Upper lobe of left lung (tissue), 6 donors: ENCODE results near the gene CTNNB1. TPM values are rescaled to one million over a fixed set of nuclear protein-coding genes. Genes with fewer than 3 reads are reported as not detected.

Experiments used
- ATAC-seq, 2 donors: fragments of 200-7000 bp; cut with Tn5 transposase; one replicate each; pipeline ENCODE4 v1.9.1; 2022; ENCODE audit warnings: mild to moderate bottlenecking in 2 of 2, moderate library complexity in 2 of 2; ENCODE audit not compliant: low FRiP score in 2 of 2
- DNase-seq, 2 donors: peaks; one replicate each; pipeline ENCODE4 v3.0.0-alpha.2; 2019 to 2020
- H3K27ac ChIP-seq, 4 donors: fragments of 200-600 bp; sonication (generic); one replicate each; pipeline ENCODE4 v1.5.1; 2016 to 2019
- H3K27me3 ChIP-seq, 4 donors: fragments of 200-600 bp; sonication (generic); one replicate each; pipeline ENCODE4 v1.5.1; 2017 to 2019
- H3K36me3 ChIP-seq, 4 donors: fragments of 200-600 bp; sonication (generic); one replicate each; pipeline ENCODE4 v1.5.1; 2016 to 2019
- H3K4me1 ChIP-seq, 4 donors: fragments of 200-600 bp; sonication (generic); one replicate each; pipeline ENCODE4 v1.5.1; 2018 to 2019
- H3K4me3 ChIP-seq, 4 donors: fragments of 200-600 bp; sonication (generic); one replicate each; pipeline ENCODE4 v1.5.1; 2017 to 2019; ENCODE audit warnings: mild to moderate bottlenecking in 2 of 4, moderate library complexity in 1 of 4
- H3K9me3 ChIP-seq, 4 donors: fragments of 200-600 bp; sonication (generic); one replicate each; pipeline ENCODE4 v1.5.1; 2018 to 2019
- CTCF ChIP-seq, 6 experiments: fragments of 450-650 bp in 4 of 6; fragments of 200-600 bp in 2 of 6; sonication (generic) in 2 of 6; IDR thresholded peaks; one replicate each; pipeline ENCODE4 v1.5.1; 2016 to 2019; ENCODE audit warnings: antibody characterized with exemption in 6 of 6
- EP300 ChIP-seq, 4 donors: sonication (generic); formaldehyde crosslinking; IDR thresholded peaks; one replicate each; pipeline ENCODE4 v1.5.1; 2017; ENCODE audit warnings: antibody characterized with exemption in 4 of 4, control low read depth in 2 of 4
- POLR2A ChIP-seq, 4 donors: fragments of 450-650 bp; IDR thresholded peaks; one replicate each; pipeline ENCODE4 v1.5.1; 2016 to 2017; ENCODE audit warnings: antibody characterized with exemption in 4 of 4, mild to moderate bottlenecking in 2 of 4
- POLR2AphosphoS5 ChIP-seq, 2 donors: sonication (generic); formaldehyde crosslinking; IDR thresholded peaks; one replicate each; pipeline ENCODE4 v1.5.1; 2017; ENCODE audit warnings: antibody characterized with exemption in 2 of 2
- WGBS, 2 donors: methylation state at CpG; one replicate each; pipeline ENCODE4 v1.1.5; 2017 to 2018; 5-methylcytosine and 5-hydroxymethylcytosine counted together
- total RNA-seq, 6 donors: library from RNA; depleted of rRNA in 4 of 6; stranded (reverse); fragments of >200 nt in 4 of 6; gene quantifications; one replicate each; pipeline versions ENCODE4 v1.1.0 to v1.2.1, GENCODE V29; 2016 to 2021
- donor health status: DM: no; HTN: no; CAD: no; lungs with moderate emphysema.
- donor health status: DM: no; HTN: yes; CAD: no; lungs with severe emphysema.

Gene CTNNB1
- total RNA-seq, 6 donors from 2014 or later: 332 to 776 (median 412) TPM

GRCh38 chr3:41250825-41251224 is 51.5 kb downstream of the CTNNB1 start:
- H3K27me3 ChIP-seq: no peaks in the 10 kb centered on the region
- no peak for TF ChIP-seq POLR2A (IDR thresholded peaks at IDR 0.05)
- TF ChIP-seq POLR2AphosphoS5 (IDR thresholded peaks at IDR 0.05): no peak
- no peak for TF ChIP-seq CTCF (IDR thresholded peaks at IDR 0.05)
- no peak for TF ChIP-seq EP300 (IDR thresholded peaks at IDR 0.05)
- 73 to 78% methylated on average over 2 of the region's 2 CpGs for WGBS, 2 donors

GRCh38 chr3:41251593-41251992 is 52.3 kb downstream of the CTNNB1 start:
- TF ChIP-seq POLR2A (IDR thresholded peaks at IDR 0.05): no peak
- no peak for TF ChIP-seq CTCF (IDR thresholded peaks at IDR 0.05)
- no peak for TF ChIP-seq POLR2AphosphoS5 (IDR thresholded peaks at IDR 0.05)
- no peak for TF ChIP-seq EP300 (IDR thresholded peaks at IDR 0.05)
- Histone ChIP-seq H3K27me3 (no peaks in the 10 kb centered on the region), H3K36me3 (no peaks in the 10 kb centered on the region), H3K27ac (no peak overlapping the region), H3K4me1 (no peaks in the 10 kb centered on the region), H3K9me3 (no peaks in the 10 kb centered on the region), H3K4me3 (no peak overlapping the region)
- 91 to 95% methylated on average over 1 of the region's 1 CpG for WGBS, 2 donors
- ATAC-seq (no peak), DNase-seq (no peak)

More at GRCh38 chr3:41250825-41251224, 51.5 kb downstream of the CTNNB1 start:
- Histone ChIP-seq H3K27ac (no peak overlapping the region), H3K4me1 (no peaks in the 10 kb centered on the region), H3K9me3 (no peaks in the 10 kb centered on the region), H3K4me3 (no peak overlapping the region), H3K36me3 (peaks cover 0 to 2% (median 0%) of the 10 kb centered on the region in 4 donors)
- ATAC-seq (no peak), DNase-seq (no peak)

GRCh38 chr3:41258239-41258800 is 59.0 kb downstream of the CTNNB1 start:
- Histone ChIP-seq H3K9me3 (no peaks in the 10 kb centered on the region), H3K4me1 (no peaks in the 10 kb centered on the region), H3K27me3 (no peaks in the 10 kb centered on the region), H3K4me3 (no peak overlapping the region), H3K27ac (no peak overlapping the region), H3K36me3 (no peaks in the 10 kb centered on the region)
- ATAC-seq: no peak
- DNase-seq: no peak
- 88 to 89% methylated on average over 4 of the region's 4 CpGs for WGBS, 2 donors
- TF ChIP-seq CTCF (IDR thresholded peaks at IDR 0.05): no peak
- no peak for TF ChIP-seq EP300 (IDR thresholded peaks at IDR 0.05)
- TF ChIP-seq POLR2AphosphoS5 (IDR thresholded peaks at IDR 0.05): no peak
- TF ChIP-seq POLR2A (IDR thresholded peaks at IDR 0.05): no peak

- WGBS, 2 donors: 95 to 100% methylated on average over 1 of the region's 1 CpG
- no peak for ATAC-seq
Measured at GRCh38 chr3:41259449-41260062, 60.3 kb downstream of the CTNNB1 start.

More at GRCh38 chr3:41259449-41260062, 60.3 kb downstream of the CTNNB1 start:
- Histone ChIP-seq H3K4me1 (no peaks in the 10 kb centered on the region), H3K27ac (no peak overlapping the region), H3K4me3 (no peak overlapping the region), H3K9me3 (no peaks in the 10 kb centered on the region), H3K36me3 (no peaks in the 10 kb centered on the region), H3K27me3 (no peaks in the 10 kb centered on the region)
- no peak for DNase-seq
- TF ChIP-seq CTCF (IDR thresholded peaks at IDR 0.05) (no peak), POLR2A (IDR thresholded peaks at IDR 0.05) (no peak), EP300 (IDR thresholded peaks at IDR 0.05) (no peak), POLR2AphosphoS5 (IDR thresholded peaks at IDR 0.05) (no peak)
